ENCODE measurements around the gene BMP6.

GRCh38 chr6:7684843-7685242 is 41.1 kb upstream of the BMP6 start:
- TF ChIP-seq CTCF (conservative IDR thresholded peaks at IDR 0.05; ENCODE audit: low read depth, low read length) (no peak), RFX5 (IDR thresholded peaks at IDR 0.05; ENCODE audit: low read depth, low read length) (no peak), USF2 (IDR thresholded peaks at IDR 0.05; ENCODE audit: low read depth, low read length) (no peak), RAD21 (IDR thresholded peaks at IDR 0.05; ENCODE audit: low read length) (no peak), POLR2A (IDR thresholded peaks at IDR 0.05; ENCODE audit: low read depth, low read length) (no peak)
